Astrocyte of the hippocampus (primary cell): ENCODE measurements around the gene SMC5.
"Not testable (repeated sequence)": the region's sequence is repeated elsewhere in the genome, so short reads cannot be mapped to it uniquely, and the experiment has no call there.

Source experiments
- DNase-seq: peaks from one replicate; pipeline ENCODE4 v3.0.0; 2011; ENCODE audit warnings: low read depth, low spot score

The SMC5 gene

DNA sequence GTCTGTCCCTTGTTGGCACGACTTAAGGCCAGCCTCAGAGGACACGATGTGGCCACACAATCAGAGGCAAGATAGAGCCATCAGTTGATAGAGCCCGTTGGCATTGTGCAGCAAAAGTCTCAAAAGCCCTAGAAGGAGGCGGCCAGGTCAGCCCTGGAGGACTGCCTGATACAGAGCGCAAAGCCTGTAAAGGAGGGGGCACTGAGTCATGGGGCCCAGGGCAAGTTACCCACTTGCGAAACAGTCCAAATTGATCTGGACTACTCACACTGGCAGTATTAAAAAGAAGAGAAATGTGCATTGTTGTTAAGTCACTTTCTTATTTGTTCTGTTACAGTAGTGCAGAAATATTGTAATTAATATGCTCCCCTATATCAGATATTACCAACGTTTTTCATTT lies 104.2 kb downstream of the SMC5 start:
- no peak for DNase-seq

DNA sequence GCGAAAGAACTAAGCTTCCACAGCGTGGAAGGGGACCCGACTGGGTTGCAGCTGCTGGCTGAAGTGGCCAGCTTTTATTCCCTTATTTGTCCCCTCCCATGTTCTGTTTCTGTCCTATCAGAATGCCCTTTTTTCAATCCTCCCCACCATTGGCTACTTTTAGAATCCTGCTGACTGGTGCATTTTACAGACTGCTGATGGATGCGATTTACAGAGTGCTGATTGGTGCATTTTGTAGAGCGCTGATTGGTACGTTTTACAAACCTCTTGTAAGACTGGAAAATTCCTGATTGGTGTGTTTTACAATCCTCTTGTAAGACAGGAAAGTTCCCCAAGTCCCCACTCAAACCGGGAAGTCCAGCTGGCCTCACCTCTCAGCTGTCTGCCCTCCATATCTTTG lies 105.0 kb downstream of the SMC5 start:
- DNase-seq: no peak

GRCh38 chr9:70367305-70367930 lies 108.6 kb downstream of the SMC5 start:
- DNase-seq: no peak

DNA sequence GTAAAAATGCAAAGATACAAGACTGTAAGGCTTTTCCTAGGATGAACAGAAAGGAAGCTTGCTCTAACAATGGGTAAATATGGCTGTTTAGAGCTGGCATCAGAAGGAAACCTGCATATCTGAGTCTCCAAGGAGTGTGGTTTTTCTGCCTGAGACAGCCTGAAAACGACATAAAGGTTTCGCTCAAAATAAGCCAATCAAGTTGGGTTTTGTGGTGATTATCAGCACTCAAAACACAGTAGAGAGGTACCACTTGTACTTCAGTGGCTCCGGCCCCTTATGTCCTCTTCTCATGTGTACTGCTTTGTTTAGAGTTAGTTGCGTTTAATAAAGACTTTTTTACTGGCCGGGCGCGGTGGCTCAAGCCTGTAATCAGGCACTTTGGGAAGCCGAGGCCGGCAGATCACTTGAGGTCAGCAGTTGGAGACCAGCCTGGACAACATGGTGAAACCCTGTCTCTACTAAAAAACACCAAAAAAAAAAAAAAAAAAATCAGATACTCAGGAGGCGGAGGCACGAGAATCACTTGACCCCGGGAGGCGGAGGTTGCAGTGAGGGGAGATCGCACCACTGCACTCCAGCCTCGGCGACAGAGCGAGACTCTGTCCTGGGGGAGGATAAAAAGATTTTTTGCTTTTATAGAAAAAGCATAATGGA lies 116.3 kb downstream of the SMC5 start:
- DNase-seq: no peak

GRCh38 chr9:70382046-70382708 lies 123.4 kb downstream of the SMC5 start:
- DNase-seq: no peak

DNA sequence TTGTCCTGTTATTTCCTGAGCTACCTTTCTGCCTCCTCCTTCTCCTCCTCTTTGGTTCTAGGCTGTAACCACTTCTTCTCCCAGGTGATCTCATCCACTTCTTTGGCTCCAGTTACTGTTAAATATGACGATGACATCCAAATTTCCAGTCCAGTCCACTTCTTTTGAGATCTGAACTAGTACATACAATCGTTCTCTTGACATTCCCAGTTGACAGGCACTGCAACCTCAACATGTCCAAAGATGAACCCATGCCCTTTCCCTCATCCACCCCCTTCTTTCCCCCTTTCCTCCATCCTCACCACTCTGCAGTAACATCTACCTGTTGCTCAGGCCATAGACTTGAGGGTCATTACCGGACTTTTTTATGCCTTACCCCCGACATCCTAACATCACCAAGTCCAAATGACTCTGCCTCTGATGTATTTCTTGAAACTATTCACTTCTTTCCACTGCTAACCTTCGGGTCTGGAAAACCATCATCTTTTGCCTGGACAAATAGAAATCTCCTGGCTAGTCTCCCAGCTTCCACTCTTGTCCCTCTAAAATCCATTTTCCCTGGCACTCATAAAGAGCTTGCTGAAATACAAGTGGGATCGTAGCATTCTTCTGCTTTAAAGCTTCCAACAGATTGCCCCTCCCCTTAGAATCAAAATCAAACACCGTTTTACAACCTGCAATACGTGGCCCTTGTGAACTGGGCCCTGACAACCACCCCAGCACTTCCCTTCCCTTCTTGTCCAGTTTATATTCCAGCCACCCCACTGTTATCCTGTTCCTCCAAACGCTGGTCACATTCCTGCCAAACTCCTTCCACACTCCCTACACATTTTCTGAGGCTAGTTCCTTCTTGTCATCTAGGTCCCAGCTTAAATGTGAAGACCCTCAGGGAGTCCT lies 124.2 kb downstream of the SMC5 start:
- no peak for DNase-seq

GRCh38 chr9:70385426-70385825 lies 126.6 kb downstream of the SMC5 start:
- DNase-seq: no peak

- DNase-seq: no peak
Observed at GRCh38 chr9:70387663-70388062, 128.9 kb downstream of the SMC5 start.

- DNase-seq: no peak
Observed at GRCh38 chr9:70389188-70389587, 130.4 kb downstream of the SMC5 start.

DNA sequence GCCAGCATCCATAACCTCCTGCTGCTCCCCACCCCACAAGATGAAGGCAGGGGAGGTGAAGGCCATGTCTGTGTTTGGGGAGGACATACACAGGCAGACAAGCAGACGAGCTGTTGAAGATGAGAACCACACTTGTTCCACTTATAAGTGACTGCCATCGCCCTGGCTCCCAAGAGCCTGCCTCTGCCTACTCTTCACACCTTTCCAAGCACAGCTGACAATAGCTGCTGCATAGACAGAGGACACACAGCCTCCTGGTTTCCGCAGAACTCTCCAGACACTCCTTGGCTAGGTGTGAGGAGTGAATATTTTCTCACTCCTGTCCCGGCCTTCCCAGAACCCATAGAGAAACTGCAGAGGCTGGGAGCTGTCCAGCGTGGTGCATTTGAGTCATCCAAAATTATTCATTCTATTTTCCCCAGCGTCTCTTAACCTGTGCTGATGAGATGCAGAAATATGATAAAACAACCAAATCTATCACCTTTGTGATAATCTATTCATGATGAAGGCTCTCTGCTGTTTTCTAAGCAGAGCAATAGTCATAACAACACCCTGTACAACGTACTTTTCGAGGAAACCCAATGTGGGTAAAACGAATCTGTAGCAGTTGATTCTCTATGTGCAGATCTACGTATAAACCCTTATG lies 131.0 kb downstream of the SMC5 start:
- peak; percentile 76 for DNase-seq

- DNase-seq: peak; percentile 77
Observed at GRCh38 chr9:70390933-70391341, 132.2 kb downstream of the SMC5 start.

DNA sequence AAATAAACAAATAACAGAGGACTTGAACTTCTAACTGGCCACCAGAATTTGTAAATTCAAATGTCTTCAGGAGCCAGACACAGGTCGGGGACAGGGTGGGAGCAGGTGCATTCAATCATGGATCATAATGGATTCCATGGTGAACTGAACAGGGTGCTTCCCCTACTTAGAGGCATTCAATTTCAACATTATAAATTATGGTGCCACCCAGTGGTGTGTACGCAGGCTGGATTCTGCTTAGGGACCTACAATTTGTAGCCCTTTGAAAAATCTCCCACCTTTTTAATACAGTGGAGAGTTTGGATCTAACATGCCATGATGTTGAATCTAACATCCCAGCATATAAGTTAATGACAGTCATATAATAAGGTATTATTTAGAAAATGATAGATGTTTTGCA lies 133.4 kb downstream of the SMC5 start:
- no peak for DNase-seq

GRCh38 chr9:70392850-70393249 lies 134.1 kb downstream of the SMC5 start:
- DNase-seq: peak; percentile 31

- DNase-seq: no peak
Observed at GRCh38 chr9:70395652-70396051, 136.9 kb downstream of the SMC5 start.

GRCh38 chr9:70398145-70398556 lies 139.4 kb downstream of the SMC5 start:
- DNase-seq: no peak

DNA sequence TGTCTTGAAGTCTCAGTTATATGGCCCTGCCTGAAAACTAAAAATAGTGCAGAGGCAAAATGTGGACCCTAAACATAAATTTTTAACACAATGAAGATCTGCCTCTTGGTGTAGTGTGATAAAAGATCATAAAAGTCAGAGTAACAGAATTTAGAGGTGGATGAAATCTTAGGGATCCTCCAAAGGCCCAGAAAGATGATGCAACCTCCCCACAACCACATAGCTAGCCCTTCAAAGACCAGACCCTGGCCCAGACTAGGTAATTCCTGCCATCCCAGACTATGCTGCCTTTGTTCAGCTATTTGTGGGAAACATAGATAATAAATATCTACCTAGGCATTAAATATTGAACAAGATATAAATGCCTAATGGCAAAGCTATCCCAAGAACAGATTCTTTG lies 140.4 kb downstream of the SMC5 start:
- DNase-seq: no peak

DNA sequence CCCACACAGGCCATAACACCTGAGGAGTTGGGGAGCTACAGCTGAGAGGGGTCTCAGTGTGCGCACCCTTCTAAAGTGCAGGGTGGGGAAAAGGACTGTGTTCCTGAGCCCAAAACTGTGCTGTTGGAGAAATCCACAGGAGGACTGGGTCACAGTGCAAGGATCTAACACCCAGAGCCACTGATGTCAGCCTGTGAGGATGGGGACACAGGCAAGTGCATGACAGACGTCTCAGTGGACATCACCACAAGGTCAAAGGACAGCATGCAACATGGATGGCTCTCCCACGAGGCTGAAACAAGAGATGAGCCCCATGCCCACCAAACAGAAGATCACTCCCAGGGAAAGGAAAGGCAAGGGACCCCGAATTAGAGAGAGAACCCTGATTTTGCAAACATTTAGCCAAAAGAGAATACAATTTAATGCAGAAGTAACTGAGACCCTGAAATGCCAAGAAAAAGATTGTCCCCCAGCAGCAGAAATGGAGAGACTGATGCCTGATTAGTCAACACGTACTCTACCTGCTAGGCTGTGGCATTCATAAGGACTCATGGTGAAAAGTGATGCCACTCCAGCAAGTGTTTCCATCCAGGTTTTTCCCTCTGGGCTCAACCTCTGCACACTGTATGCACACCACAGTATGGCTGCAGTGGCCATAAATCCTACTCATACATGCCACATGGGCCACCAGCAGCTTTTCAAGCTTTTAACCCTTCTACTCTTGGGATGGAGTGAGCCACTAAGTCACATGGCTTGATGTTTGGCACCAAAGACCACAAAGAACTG lies 141.5 kb downstream of the SMC5 start:
- no peak for DNase-seq

DNA sequence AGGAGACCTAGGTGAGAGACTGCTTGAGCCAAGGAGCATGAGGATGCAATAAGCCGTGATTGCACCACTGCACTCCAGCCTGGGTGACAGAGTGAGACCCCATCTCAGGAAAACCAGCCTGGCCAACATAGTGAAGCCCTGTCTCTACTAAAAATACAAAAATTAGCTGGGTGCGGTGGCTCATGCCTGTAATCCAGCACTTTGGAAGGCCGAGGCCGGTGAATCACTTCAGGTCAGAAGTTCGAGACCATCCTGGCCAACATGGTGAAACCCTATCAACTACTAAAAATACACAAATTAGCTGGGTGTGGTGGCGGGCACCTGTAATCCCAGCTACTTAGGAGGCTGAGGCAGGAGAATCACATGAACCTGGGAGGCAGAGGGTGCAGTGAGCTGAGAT lies 142.5 kb downstream of the SMC5 start:
- not testable (repeated sequence) for DNase-seq

DNA sequence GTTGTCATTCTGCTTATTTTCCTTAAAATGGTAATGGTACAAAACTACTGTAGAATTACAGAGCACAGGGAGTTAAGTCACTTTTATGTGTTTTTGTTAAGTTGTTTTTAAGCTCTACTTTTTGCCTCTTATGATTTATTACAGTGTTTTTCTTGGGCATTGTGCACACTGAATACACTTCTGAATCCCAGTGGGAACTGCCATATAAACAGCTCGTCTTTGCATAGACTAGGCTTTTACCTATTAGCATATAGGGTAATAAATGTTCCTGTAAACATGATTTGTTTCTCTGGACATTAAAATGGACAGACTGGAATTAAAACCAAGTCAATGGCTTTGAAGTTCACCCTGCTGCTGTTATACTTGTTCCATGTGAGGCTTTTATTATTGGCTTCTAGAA lies 143.4 kb downstream of the SMC5 start:
- no peak for DNase-seq

DNA sequence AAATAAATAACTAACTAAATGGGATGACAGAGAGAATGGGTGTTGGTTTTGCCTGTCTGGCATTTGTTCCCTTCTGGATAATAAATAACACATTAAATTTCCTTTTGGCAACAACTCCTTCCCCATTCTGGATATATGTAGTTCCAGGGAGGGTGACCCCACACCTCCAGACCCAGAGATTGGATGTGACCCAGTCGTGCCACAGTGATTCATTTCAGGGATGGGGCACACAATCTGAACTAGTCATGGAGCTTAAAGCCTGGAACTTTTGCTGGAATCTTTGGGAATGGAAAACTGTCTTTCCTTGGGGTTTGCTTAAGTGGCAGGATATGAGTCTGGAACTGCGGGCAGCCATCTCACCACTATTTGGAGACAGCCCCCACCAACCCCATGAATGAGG lies 144.4 kb downstream of the SMC5 start:
- DNase-seq: no peak

DNA sequence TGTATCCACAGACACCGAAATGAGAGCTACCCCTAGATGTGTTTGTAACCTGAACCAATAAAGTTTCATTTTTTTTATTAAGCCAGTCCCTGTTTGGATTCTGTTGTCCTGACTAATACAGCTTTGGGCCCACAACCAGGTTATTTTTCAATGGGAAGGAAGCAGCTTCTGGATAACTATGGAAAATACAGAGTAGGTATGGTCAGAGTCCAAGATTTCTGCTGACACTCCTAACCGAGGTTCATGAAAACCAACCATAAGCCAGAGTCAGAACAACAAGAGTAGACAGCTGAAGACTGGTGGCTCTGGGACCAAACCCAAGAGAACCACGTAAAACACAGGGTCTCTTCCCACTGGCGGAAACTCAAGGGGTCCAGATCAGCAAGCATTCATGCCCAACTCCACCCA lies 144.8 kb downstream of the SMC5 start:
- DNase-seq: peak; percentile 37
